GM19043 (cell line): ENCODE measurements around the gene TSPAN16.

ENCODE experiments used
- ATAC-seq: cut with Tn5 transposase; IDR thresholded peaks from one replicate; pipeline ENCODE4 v1.9.1; 2021; ENCODE audit warnings: low read depth; ENCODE audit not compliant: unreplicated experiment

Gene TSPAN16

DNA sequence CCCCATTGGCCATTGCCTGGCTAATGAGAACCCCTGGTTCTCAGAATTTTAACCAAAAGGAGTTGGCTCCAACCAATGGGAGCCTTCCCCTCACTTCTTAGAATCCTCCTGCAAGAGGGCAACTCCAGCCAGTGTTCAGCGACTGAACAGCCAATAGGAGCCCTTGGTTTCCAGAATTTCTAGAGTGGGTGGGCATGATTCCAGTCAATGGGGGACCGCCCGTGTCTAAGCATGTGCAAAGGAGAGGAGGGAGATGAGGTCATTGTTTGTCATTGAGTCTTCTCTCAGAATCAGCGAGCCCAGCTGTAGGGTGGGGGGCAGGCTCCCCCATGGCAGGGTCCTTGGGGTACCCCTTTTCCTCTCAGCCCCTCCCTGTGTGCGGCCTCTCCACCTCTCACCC lies 69.0 kb downstream of the TSPAN16 start:
- no peak for ATAC-seq
